ENCODE data around the gene GDPD5.

The GDPD5 gene

GRCh38 chr11:75509020-75509720 is 16.6 kb downstream of the GDPD5 start:
- Histone ChIP-seq H3K9me3 (ENCODE audit: control insufficient read depth, insufficient read depth, low read depth, low read length) (no peaks in the 10 kb centered on the region), H3K36me3 (ENCODE audit: control insufficient read depth, insufficient read depth, low read length) (no peaks in the 10 kb centered on the region), H3K27ac (ENCODE audit: low read depth, low read length) (no peak overlapping the region), H3K9ac (ENCODE audit: low read length) (no peak overlapping the region), H3K4me1 (ENCODE audit: control insufficient read depth, insufficient read depth, low read length) (no peaks in the 10 kb centered on the region), H3K4me3 (ENCODE audit: low read depth, low read length) (no peak overlapping the region), H3K27me3 (ENCODE audit: control insufficient read depth, insufficient read depth, low read length) (no peaks in the 10 kb centered on the region)

DNA sequence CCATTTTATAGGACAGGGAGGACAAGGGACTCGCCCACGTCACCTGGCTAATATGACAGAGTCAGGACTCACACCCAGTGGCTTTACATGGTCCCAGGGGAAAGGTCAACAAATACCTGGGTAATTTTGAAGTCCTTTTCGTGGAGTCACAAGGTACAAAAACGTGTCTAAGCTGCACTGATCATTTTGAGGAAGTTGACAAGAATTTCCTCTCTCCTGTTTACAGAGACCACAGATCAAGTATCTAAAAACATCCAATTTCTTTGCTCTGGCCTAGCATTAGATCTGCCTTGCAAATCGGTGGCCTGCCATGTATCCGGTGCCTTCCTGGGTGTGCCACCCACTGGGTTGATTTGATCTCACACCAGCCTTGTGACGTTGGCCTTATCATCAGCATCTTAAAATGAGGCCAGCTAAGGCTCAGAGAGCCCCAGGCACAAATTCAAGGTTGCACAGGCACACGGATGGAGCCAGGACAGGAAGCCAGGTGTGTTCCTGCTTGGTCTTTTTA is 17.6 kb downstream of the GDPD5 start:
- Histone ChIP-seq H3K27ac (ENCODE audit: low read depth, low read length) (no peak overlapping the region), H3K9ac (ENCODE audit: low read length) (no peak overlapping the region), H3K27me3 (ENCODE audit: control insufficient read depth, insufficient read depth, low read length) (no peaks in the 10 kb centered on the region), H3K4me3 (ENCODE audit: low read depth, low read length) (no peak overlapping the region), H3K36me3 (ENCODE audit: control insufficient read depth, insufficient read depth, low read length) (no peaks in the 10 kb centered on the region), H3K9me3 (ENCODE audit: control insufficient read depth, insufficient read depth, low read depth, low read length) (no peaks in the 10 kb centered on the region), H3K4me1 (ENCODE audit: control insufficient read depth, insufficient read depth, low read length) (no peaks in the 10 kb centered on the region)

DNA sequence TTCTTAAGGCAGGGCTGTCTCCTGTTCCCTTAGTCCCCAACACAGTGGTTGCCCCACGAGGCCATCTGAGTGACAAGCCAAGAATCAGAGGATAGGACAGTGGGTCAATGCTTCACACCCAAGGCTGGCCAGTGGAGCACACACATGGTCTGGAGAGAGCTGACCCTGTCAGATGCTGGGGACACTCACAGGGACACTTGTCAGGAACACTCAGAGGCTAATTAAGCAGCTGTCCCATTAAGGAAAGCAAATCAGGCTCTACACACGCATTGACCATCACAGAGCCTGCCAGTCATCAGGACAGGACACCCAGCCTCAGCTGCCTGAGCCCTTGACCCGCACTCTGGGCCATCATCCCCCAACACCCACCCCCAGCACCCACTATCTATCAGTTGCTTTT is 18.2 kb downstream of the GDPD5 start:
- Histone ChIP-seq H3K9me3 (ENCODE audit: control insufficient read depth, insufficient read depth, low read depth, low read length) (no peaks in the 10 kb centered on the region), H3K9ac (ENCODE audit: low read length) (no peak overlapping the region), H3K36me3 (ENCODE audit: control insufficient read depth, insufficient read depth, low read length) (no peaks in the 10 kb centered on the region), H3K27ac (ENCODE audit: low read depth, low read length) (no peak overlapping the region), H3K4me3 (ENCODE audit: low read depth, low read length) (no peak overlapping the region), H3K27me3 (ENCODE audit: control insufficient read depth, insufficient read depth, low read length) (no peaks in the 10 kb centered on the region), H3K4me1 (ENCODE audit: control insufficient read depth, insufficient read depth, low read length) (no peaks in the 10 kb centered on the region)

GRCh38 chr11:75506827-75507226 is 18.9 kb downstream of the GDPD5 start:
- H3K4me3 ChIP-seq (ENCODE audit: low read depth, low read length): no peak overlapping the region
- H3K4me1 ChIP-seq (ENCODE audit: control insufficient read depth, insufficient read depth, low read length): no peaks in the 10 kb centered on the region
- no peaks in the 10 kb centered on the region for H3K9me3 ChIP-seq (ENCODE audit: control insufficient read depth, insufficient read depth, low read depth, low read length)
- no peaks in the 10 kb centered on the region for H3K27me3 ChIP-seq (ENCODE audit: control insufficient read depth, insufficient read depth, low read length)
- no peak overlapping the region for H3K9ac ChIP-seq (ENCODE audit: low read length)
- no peaks in the 10 kb centered on the region for H3K36me3 ChIP-seq (ENCODE audit: control insufficient read depth, insufficient read depth, low read length)
- H3K27ac ChIP-seq (ENCODE audit: low read depth, low read length): no peak overlapping the region

DNA sequence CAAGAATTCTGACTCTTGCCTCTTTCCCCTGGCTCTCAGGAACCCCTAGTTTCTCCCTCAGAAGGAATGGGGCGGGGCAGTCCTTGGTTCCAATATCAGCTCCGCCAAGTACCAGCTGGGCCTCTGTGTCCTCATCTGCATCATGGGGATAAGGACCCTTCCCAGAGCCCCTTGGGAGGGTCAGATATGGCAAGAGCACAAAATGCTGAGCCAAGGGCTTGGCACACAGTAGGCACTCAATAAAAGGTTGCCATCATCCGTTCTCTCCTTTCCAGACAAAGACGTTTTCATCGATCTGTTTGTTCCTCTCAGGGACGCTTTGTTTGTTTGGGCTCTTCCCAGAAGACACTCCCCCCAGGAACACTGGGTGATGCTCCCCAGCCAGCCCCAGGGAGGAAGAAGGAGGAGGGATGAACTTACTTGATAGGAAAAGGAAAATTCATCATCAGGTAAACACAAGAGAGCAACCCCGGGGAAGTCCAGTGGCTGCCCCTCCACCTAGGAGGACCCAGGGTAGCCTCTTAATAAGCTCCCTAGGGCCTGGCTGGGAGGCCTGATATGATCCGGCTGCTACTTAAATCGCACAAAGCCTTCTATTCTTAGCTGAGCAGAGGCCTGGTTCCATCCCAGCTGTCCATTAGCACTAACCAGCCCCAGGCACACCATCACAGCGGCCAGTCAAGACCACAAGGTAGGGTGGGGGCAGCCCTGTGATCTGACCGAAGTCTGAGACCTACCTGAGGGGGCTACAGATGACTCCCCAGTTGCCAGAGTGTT is 19.6 kb downstream of the GDPD5 start:
- no peaks in the 10 kb centered on the region for H3K36me3 ChIP-seq (ENCODE audit: control insufficient read depth, insufficient read depth, low read length)
- no peak overlapping the region for H3K4me3 ChIP-seq (ENCODE audit: low read depth, low read length)
- no peaks in the 10 kb centered on the region for H3K9me3 ChIP-seq (ENCODE audit: control insufficient read depth, insufficient read depth, low read depth, low read length)
- H3K27me3 ChIP-seq (ENCODE audit: control insufficient read depth, insufficient read depth, low read length): no peaks in the 10 kb centered on the region
- no peaks in the 10 kb centered on the region for H3K4me1 ChIP-seq (ENCODE audit: control insufficient read depth, insufficient read depth, low read length)
- no peak overlapping the region for H3K27ac ChIP-seq (ENCODE audit: low read depth, low read length)
- no peak overlapping the region for H3K9ac ChIP-seq (ENCODE audit: low read length)

DNA sequence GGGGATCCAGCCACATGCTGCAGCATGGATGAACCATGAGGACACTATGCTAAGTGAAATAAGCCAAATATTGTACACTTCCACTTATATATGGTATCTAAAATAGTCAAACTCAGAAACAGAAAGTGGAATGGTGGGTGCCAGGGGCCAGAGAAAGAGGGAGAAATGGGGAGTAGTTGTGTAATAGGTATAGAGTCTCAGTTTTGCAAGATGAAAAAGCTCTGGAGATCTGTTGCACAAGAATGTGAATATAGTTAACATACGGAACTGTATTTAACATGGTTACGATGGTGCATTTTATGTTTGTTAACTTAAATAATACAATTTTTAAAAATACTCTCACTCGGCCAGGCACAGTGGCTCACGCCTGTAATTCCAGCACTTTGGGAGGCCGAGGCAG is 21.2 kb downstream of the GDPD5 start:
- peaks cover under 1% of the 10 kb centered on the region; the same call in 1 of the 2 replicates for H3K4me1 ChIP-seq (ENCODE audit: control insufficient read depth, insufficient read depth, low read length)
- H3K27ac ChIP-seq (ENCODE audit: low read depth, low read length): no peak overlapping the region
- H3K36me3 ChIP-seq (ENCODE audit: control insufficient read depth, insufficient read depth, low read length): no peaks in the 10 kb centered on the region
- no peaks in the 10 kb centered on the region for H3K27me3 ChIP-seq (ENCODE audit: control insufficient read depth, insufficient read depth, low read length)
- H3K4me3 ChIP-seq (ENCODE audit: low read depth, low read length): no peak overlapping the region
- H3K9ac ChIP-seq (ENCODE audit: low read length): no peak overlapping the region
- H3K9me3 ChIP-seq (ENCODE audit: control insufficient read depth, insufficient read depth, low read depth, low read length): no peaks in the 10 kb centered on the region

GRCh38 chr11:75503531-75504099 is 22.1 kb downstream of the GDPD5 start:
- Histone ChIP-seq H3K27ac (ENCODE audit: low read depth, low read length) (no peak overlapping the region), H3K4me1 (ENCODE audit: control insufficient read depth, insufficient read depth, low read length) (peaks cover 9% of the 10 kb centered on the region), H3K4me3 (ENCODE audit: low read depth, low read length) (no peak overlapping the region), H3K9me3 (ENCODE audit: control insufficient read depth, insufficient read depth, low read depth, low read length) (no peaks in the 10 kb centered on the region), H3K27me3 (ENCODE audit: control insufficient read depth, insufficient read depth, low read length) (no peaks in the 10 kb centered on the region), H3K9ac (ENCODE audit: low read length) (no peak overlapping the region), H3K36me3 (ENCODE audit: control insufficient read depth, insufficient read depth, low read length) (no peaks in the 10 kb centered on the region)

GRCh38 chr11:75502138-75502537 is 23.6 kb downstream of the GDPD5 start:
- Histone ChIP-seq H3K4me3 (ENCODE audit: low read depth, low read length) (no peak overlapping the region), H3K4me1 (ENCODE audit: control insufficient read depth, insufficient read depth, low read length) (peaks cover 11% of the 10 kb centered on the region), H3K27ac (ENCODE audit: low read depth, low read length) (no peak overlapping the region), H3K27me3 (ENCODE audit: control insufficient read depth, insufficient read depth, low read length) (no peaks in the 10 kb centered on the region), H3K9me3 (ENCODE audit: control insufficient read depth, insufficient read depth, low read depth, low read length) (no peaks in the 10 kb centered on the region), H3K9ac (ENCODE audit: low read length) (no peak overlapping the region), H3K36me3 (ENCODE audit: control insufficient read depth, insufficient read depth, low read length) (no peaks in the 10 kb centered on the region)

- Histone ChIP-seq H3K36me3 (ENCODE audit: control insufficient read depth, insufficient read depth, low read length) (no peaks in the 10 kb centered on the region), H3K4me3 (ENCODE audit: low read depth, low read length) (no peak overlapping the region), H3K9me3 (ENCODE audit: control insufficient read depth, insufficient read depth, low read depth, low read length) (no peaks in the 10 kb centered on the region), H3K27ac (ENCODE audit: low read depth, low read length) (no peak overlapping the region), H3K27me3 (ENCODE audit: control insufficient read depth, insufficient read depth, low read length) (no peaks in the 10 kb centered on the region), H3K9ac (ENCODE audit: low read length) (no peak overlapping the region), H3K4me1 (ENCODE audit: control insufficient read depth, insufficient read depth, low read length) (peaks cover 18% of the 10 kb centered on the region)
Measured at GRCh38 chr11:75500742-75501141, 25.0 kb downstream of the GDPD5 start.

DNA sequence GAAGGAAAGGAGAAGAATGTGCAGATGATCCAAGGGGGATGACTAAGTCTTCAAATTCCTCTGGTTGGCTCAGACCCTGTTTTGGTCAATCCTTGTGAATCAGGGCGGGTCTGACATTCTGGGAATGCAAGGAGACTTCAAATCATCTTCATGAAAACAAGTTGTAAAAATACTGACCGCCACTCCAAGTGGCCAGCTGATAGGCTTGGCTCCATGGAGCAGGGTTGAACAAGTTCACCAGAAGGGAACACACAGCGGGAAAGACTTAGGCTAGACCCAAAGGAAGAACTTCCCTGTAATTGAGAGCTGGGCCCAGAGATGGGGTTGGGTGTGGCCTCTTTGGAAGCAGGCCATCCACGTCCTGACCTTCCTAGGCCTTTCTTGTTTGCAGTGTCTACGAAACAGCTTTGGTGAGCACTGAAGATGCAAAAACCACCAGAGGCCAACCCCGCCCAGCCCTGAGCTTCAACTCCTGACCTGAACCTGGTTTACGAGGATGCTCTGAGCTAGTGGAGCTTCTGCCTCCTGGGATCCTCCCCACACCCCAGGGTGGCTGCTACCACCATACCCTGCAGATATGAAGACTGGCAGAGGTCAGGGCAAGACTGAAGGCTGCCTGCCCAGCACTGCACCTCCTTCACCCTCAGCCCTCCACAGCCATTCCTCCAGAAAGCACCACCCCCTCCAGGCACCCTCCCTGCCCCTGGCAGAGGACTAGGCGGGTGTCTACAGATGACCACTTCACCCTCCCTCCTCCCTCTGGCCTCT is 26.1 kb downstream of the GDPD5 start:
- no peaks in the 10 kb centered on the region for H3K9me3 ChIP-seq (ENCODE audit: control insufficient read depth, insufficient read depth, low read depth, low read length)
- no peaks in the 10 kb centered on the region for H3K27me3 ChIP-seq (ENCODE audit: control insufficient read depth, insufficient read depth, low read length)
- no peak overlapping the region for H3K27ac ChIP-seq (ENCODE audit: low read depth, low read length)
- H3K4me1 ChIP-seq (ENCODE audit: control insufficient read depth, insufficient read depth, low read length): peaks cover 19% of the 10 kb centered on the region
- no peaks in the 10 kb centered on the region for H3K36me3 ChIP-seq (ENCODE audit: control insufficient read depth, insufficient read depth, low read length)
- no peak overlapping the region for H3K9ac ChIP-seq (ENCODE audit: low read length)
- H3K4me3 ChIP-seq (ENCODE audit: low read depth, low read length): no peak overlapping the region

Data from HUES6 (cell line).